K562 (cell line): ENCODE data around the gene MRPL4. TPM values are rescaled to one million over a fixed set of nuclear protein-coding genes. Genes with fewer than 3 reads are reported as not detected.

Experiments
- CCNT2 ChIP-seq: IDR thresholded peaks from 2 replicates; pipeline ENCODE4 v1.6.1; 2011; ENCODE audit warnings: borderline replicate concordance, low read depth, mild to moderate bottlenecking, moderate library complexity, mixed read lengths, low read length; ENCODE audit not compliant: insufficient read length; ENCODE audit errors: extremely low read depth
- polyA plus RNA-seq, 8 experiments: library from polyadenylated mRNA; depleted of rRNA in 4 of 8; stranded (reverse) in 5 of 8; unstranded in 3 of 8; fragments of >200 nt; fragmentation: Nextera tagmentation in 2 of 8; fragmentation: Illumina TruSeq in 1 of 8; extraction: Ambion mirVana in 2 of 8; extraction: Trizol in 1 of 8; gene quantifications; 2 replicates each; pipeline versions ENCODE4 v1.2.1 to v1.2.3, GENCODE V29; 2011 to 2014; ENCODE audit warnings: inconsistent platforms in 1 of 8, missing spikeins in 1 of 8
- total RNA-seq, 7 experiments: library from RNA; depleted of rRNA in 6 of 7; stranded (reverse); fragments of >200 nt in 6 of 7; fragmentation: Illumina TruSeq in 2 of 7; extraction: Trizol in 2 of 7; gene quantifications; 2 replicates each; pipeline versions ENCODE4 v1.2.1 to v1.2.3, GENCODE V29; 2011 to 2021; ENCODE audit warnings: low replicate concordance in 1 of 7
- TF ChIP-seq, protein P1 (sequence below): fragments of 450-650 bp; conservative IDR thresholded peaks from 2 replicates; pipeline ENCODE4 v1.6.1; 2016; ENCODE audit warnings: missing genetic modification characterization, low read depth, mild to moderate bottlenecking, missing compliant biosample characterization, moderate library complexity
- TF ChIP-seq, protein P2 (sequence below): fragments of 200-800 bp; sonication (Bioruptor generic); IDR thresholded peaks from 2 replicates; pipeline ENCODE4 v1.6.1; 2017; ENCODE audit warnings: missing genetic modification characterization, missing compliant biosample characterization
- TF ChIP-seq, protein P3 (sequence below): fragments of 450-650 bp; IDR thresholded peaks from 2 replicates; pipeline ENCODE4 v1.6.1; 2016; ENCODE audit warnings: mild to moderate bottlenecking
- TF ChIP-seq, protein P4 (sequence below): fragments of 450-650 bp; IDR thresholded peaks from 2 replicates; pipeline ENCODE4 v1.6.1; 2017; ENCODE audit warnings: antibody characterized with exemption, mild to moderate bottlenecking
- TF ChIP-seq, protein P5 (sequence below): fragments of 250-450 bp; sonication (Bioruptor Pico); IDR thresholded peaks from 2 replicates; pipeline ENCODE4 v1.4.0; 2020; ENCODE audit warnings: mild to moderate bottlenecking, moderate library complexity

The MRPL4 gene
- total and polyA plus RNA-seq, 9 of the 15 experiments (the other 6 are each of a cell fraction or from before 2014, with no cell fraction given), result 1.4 to 239 (median 64.9) TPM

DNA sequence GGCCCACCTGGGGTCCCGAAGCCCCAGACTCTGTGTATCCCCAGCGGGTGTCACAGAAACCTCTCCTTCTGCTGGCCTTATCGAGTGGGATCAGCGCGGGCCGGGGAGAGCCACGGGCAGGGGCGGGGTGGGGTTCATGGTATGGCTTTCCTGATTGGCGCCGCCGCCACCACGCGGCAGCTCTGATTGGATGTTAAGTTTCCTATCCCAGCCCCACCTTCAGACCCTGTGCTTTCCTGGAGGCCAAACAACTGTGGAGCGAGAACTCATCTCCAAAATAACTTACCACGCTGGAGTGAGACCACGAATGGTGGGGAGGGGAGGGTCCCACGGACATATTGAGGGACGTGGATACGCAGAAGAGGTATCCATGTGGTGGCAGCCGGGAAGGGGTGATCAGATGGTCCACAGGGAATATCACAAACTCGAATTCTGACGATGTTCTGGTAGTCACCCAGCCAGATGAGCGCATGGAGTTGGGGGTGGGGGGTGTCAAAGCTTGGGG, 36.7 kb downstream of the MRPL4 start (continued):
- TF ChIP-seq, protein P1, sequence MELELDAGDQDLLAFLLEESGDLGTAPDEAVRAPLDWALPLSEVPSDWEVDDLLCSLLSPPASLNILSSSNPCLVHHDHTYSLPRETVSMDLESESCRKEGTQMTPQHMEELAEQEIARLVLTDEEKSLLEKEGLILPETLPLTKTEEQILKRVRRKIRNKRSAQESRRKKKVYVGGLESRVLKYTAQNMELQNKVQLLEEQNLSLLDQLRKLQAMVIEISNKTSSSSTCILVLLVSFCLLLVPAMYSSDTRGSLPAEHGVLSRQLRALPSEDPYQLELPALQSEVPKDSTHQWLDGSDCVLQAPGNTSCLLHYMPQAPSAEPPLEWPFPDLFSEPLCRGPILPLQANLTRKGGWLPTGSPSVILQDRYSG, result no peak
- TF ChIP-seq, protein P2, sequence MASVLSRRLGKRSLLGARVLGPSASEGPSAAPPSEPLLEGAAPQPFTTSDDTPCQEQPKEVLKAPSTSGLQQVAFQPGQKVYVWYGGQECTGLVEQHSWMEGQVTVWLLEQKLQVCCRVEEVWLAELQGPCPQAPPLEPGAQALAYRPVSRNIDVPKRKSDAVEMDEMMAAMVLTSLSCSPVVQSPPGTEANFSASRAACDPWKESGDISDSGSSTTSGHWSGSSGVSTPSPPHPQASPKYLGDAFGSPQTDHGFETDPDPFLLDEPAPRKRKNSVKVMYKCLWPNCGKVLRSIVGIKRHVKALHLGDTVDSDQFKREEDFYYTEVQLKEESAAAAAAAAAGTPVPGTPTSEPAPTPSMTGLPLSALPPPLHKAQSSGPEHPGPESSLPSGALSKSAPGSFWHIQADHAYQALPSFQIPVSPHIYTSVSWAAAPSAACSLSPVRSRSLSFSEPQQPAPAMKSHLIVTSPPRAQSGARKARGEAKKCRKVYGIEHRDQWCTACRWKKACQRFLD (CRISPR knock-in tag), result no peak
- TF ChIP-seq, protein P3, sequence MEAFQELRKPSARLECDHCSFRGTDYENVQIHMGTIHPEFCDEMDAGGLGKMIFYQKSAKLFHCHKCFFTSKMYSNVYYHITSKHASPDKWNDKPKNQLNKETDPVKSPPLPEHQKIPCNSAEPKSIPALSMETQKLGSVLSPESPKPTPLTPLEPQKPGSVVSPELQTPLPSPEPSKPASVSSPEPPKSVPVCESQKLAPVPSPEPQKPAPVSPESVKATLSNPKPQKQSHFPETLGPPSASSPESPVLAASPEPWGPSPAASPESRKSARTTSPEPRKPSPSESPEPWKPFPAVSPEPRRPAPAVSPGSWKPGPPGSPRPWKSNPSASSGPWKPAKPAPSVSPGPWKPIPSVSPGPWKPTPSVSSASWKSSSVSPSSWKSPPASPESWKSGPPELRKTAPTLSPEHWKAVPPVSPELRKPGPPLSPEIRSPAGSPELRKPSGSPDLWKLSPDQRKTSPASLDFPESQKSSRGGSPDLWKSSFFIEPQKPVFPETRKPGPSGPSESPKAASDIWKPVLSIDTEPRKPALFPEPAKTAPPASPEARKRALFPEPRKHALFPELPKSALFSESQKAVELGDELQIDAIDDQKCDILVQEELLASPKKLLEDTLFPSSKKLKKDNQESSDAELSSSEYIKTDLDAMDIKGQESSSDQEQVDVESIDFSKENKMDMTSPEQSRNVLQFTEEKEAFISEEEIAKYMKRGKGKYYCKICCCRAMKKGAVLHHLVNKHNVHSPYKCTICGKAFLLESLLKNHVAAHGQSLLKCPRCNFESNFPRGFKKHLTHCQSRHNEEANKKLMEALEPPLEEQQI, result no peak
- TF ChIP-seq CCNT2, result peak; percentile 39
- TF ChIP-seq, protein P4, sequence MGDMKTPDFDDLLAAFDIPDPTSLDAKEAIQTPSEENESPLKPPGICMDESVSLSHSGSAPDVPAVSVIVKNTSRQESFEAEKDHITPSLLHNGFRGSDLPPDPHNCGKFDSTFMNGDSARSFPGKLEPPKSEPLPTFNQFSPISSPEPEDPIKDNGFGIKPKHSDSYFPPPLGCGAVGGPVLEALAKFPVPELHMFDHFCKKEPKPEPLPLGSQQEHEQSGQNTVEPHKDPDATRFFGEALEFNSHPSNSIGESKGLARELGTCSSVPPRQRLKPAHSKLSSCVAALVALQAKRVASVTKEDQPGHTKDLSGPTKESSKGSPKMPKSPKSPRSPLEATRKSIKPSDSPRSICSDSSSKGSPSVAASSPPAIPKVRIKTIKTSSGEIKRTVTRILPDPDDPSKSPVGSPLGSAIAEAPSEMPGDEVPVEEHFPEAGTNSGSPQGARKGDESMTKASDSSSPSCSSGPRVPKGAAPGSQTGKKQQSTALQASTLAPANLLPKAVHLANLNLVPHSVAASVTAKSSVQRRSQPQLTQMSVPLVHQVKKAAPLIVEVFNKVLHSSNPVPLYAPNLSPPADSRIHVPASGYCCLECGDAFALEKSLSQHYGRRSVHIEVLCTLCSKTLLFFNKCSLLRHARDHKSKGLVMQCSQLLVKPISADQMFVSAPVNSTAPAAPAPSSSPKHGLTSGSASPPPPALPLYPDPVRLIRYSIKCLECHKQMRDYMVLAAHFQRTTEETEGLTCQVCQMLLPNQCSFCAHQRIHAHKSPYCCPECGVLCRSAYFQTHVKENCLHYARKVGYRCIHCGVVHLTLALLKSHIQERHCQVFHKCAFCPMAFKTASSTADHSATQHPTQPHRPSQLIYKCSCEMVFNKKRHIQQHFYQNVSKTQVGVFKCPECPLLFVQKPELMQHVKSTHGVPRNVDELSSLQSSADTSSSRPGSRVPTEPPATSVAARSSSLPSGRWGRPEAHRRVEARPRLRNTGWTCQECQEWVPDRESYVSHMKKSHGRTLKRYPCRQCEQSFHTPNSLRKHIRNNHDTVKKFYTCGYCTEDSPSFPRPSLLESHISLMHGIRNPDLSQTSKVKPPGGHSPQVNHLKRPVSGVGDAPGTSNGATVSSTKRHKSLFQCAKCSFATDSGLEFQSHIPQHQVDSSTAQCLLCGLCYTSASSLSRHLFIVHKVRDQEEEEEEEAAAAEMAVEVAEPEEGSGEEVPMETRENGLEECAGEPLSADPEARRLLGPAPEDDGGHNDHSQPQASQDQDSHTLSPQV, result no peak
- TF ChIP-seq, protein P5, sequence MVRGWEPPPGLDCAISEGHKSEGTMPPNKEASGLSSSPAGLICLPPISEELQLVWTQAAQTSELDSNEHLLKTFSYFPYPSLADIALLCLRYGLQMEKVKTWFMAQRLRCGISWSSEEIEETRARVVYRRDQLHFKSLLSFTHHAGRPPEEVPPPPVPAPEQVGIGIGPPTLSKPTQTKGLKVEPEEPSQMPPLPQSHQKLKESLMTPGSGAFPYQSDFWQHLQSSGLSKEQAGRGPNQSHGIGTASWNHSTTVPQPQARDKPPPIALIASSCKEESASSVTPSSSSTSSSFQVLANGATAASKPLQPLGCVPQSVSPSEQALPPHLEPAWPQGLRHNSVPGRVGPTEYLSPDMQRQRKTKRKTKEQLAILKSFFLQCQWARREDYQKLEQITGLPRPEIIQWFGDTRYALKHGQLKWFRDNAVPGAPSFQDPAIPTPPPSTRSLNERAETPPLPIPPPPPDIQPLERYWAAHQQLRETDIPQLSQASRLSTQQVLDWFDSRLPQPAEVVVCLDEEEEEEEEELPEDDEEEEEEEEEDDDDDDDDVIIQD, result no peak
